ENCODE measurements around the gene KLHL11. TPM values are rescaled to one million over a fixed set of nuclear protein-coding genes. Genes with fewer than 3 reads are reported as not detected.

The KLHL11 gene
- total RNA-seq = 27.4 and 44.2 TPM in 2 replicates

GRCh38 chr17:41864836-41865595 is at the start of gene KLHL11:
KLHL11 (minus strand) TSS chr17:41865423; CDS start chr17:41865370, 53 bp downstream.

GRCh38 chr17:41837761-41838538 is 27.3 kb downstream of the KLHL11 start, which contains the start of gene KLHL10:
KLHL10 (plus strand) TSS chr17:41837825; CDS start chr17:41837933, 108 bp downstream.

GRCh38 chr17:41835800-41836549 is 29.2 kb downstream of the KLHL11 start, which contains the start of gene NT5C3B:
NT5C3B (minus strand) TSS chr17:41836232; CDS start chr17:41836193, 39 bp downstream.

GRCh38 chr17:41812381-41813151 is 52.7 kb downstream of the KLHL11 start, which contains the start of gene FKBP10:
FKBP10 (plus strand) TSS chr17:41813004; CDS start chr17:41813035, 31 bp downstream.

GRCh38 chr17:41811549-41812380 is 53.5 kb downstream of the KLHL11 start, which contains the start of gene P3H4:
P3H4 (minus strand) TSS chr17:41811949; CDS start chr17:41811915, 34 bp downstream.

Small RNAs within 50 kb of the gene (small RNA-seq; reads per million reads assigned to genes)
- not detected for gene AC125257.2 (ENCODE audit: low replicate concordance)

Other genes starting within 250 kb of the KLHL11 start
- 0.66 and 5.2 TPM in 2 replicates for gene KRT17, start 240.8 kb downstream of the KLHL11 start, total RNA-seq
- 88.9 and 135 TPM in 2 replicates for gene EIF1, start 176.5 kb downstream of the KLHL11 start, total RNA-seq
- not detected in 2 replicates for gene GAST, start 153.1 kb downstream of the KLHL11 start, total RNA-seq
- gene HAP1, start 130.8 kb downstream of the KLHL11 start, total RNA-seq = 0.14 and 0.44 TPM in 2 replicates
- 241 and 249 TPM in 2 replicates for gene JUP, start 78.7 kb downstream of the KLHL11 start, total RNA-seq
- 67.0 and 95.6 TPM in 2 replicates for gene P3H4, start 53.5 kb downstream of the KLHL11 start, total RNA-seq
- 283 and 563 TPM in 2 replicates for gene FKBP10, start 52.4 kb downstream of the KLHL11 start, total RNA-seq
- 78.0 and 79.9 TPM in 2 replicates for gene NT5C3B, start 29.2 kb downstream of the KLHL11 start, total RNA-seq
- gene KLHL10, start 27.6 kb downstream of the KLHL11 start, total RNA-seq = under 0.01 TPM in 1 of 2 replicates, not detected in the other
- gene ACLY, start 53.5 kb upstream of the KLHL11 start, total RNA-seq = 417 and 421 TPM in 2 replicates
- 0.57 and 1.3 TPM in 2 replicates for gene ODAD4, start 65.2 kb upstream of the KLHL11 start, total RNA-seq
- 59.5 and 98.2 TPM in 2 replicates for gene CNP, start 101.4 kb upstream of the KLHL11 start, total RNA-seq
- 80.7 and 97.4 TPM in 2 replicates for gene DNAJC7, start 152.0 kb upstream of the KLHL11 start, total RNA-seq
- gene NKIRAS2, start 154.7 kb upstream of the KLHL11 start, total RNA-seq = 55.8 and 60.4 TPM in 2 replicates
- gene C17orf113, start 185.2 kb upstream of the KLHL11 start, total RNA-seq = under 0.01 and 0.22 TPM in 2 replicates
- gene ZNF385C, start 233.1 kb upstream of the KLHL11 start, total RNA-seq = not detected in 2 replicates
- 9.6 and 21.2 TPM in 2 replicates for gene DHX58, start 247.3 kb upstream of the KLHL11 start, total RNA-seq

Measured in placental pericyte (primary cell).